GM23338 (cell line): ENCODE results near the gene CSTF1. TPM values are rescaled to one million over a fixed set of nuclear protein-coding genes. Genes with fewer than 3 reads are reported as not detected.

Experiments used
- ATAC-seq: fragments of 200-7000 bp; cut with Tn5 transposase; 3 replicates; pipeline ENCODE4 v1.9.1; 2020
- DNase-seq: peaks from one replicate; pipeline ENCODE4 v3.0.0-alpha.2; 2015; ENCODE audit warnings: low spot score
- H2AFZ ChIP-seq: fragments of 200-600 bp; sonication (generic); 2 replicates; pipeline ENCODE4 v1.8.0; 2016; ENCODE audit warnings: antibody characterized with exemption, mild to moderate bottlenecking, moderate library complexity
- H3F3A ChIP-seq: fragments of 200-600 bp; sonication (generic); replicated peaks from 2 replicates; pipeline ENCODE4 v1.8.0; 2017; ENCODE audit warnings: antibody characterized with exemption, mixed run types, low read depth
- H3K27ac ChIP-seq: fragments of 200-600 bp; sonication (generic); 2 replicates; pipeline ENCODE4 v1.6.1; 2016; ENCODE audit warnings: low read depth
- H3K27me3 ChIP-seq: fragments of 200-600 bp; sonication (generic); 2 replicates; pipeline ENCODE4 v1.8.0; 2016; ENCODE audit warnings: mild to moderate bottlenecking, mixed run types, moderate library complexity; ENCODE audit not compliant: insufficient read depth
- H3K36me3 ChIP-seq: fragments of 200-600 bp; sonication (generic); 2 replicates; pipeline ENCODE4 v1.8.0; 2016; ENCODE audit warnings: mild to moderate bottlenecking; ENCODE audit not compliant: insufficient read depth
- H3K4me1 ChIP-seq: fragments of 200-600 bp; sonication (generic); 2 replicates; pipeline ENCODE4 v1.8.0; 2016; ENCODE audit warnings: mild to moderate bottlenecking, moderate library complexity; ENCODE audit not compliant: insufficient read depth
- H3K4me2 ChIP-seq: fragments of 200-600 bp; sonication (generic); 2 replicates; pipeline ENCODE4 v1.7.1; 2017; ENCODE audit warnings: mixed run types
- H3K4me3 ChIP-seq: fragments of 200-600 bp; sonication (generic); 2 replicates; pipeline ENCODE4 v1.6.1; 2016; ENCODE audit warnings: mixed run types
- H3K79me2 ChIP-seq: fragments of 200-600 bp; sonication (generic); replicated peaks from 2 replicates; pipeline ENCODE4 v1.8.0; 2017; ENCODE audit warnings: mild to moderate bottlenecking; ENCODE audit not compliant: insufficient read depth
- H3K9me2 ChIP-seq: fragments of 200-600 bp; sonication (generic); 2 replicates; pipeline ENCODE4 v1.8.0; 2017; ENCODE audit not compliant: insufficient read depth
- H4K20me1 ChIP-seq: fragments of 200-600 bp; sonication (generic); replicated peaks from 2 replicates; pipeline ENCODE4 v1.8.0; 2017; ENCODE audit warnings: mild to moderate bottlenecking; ENCODE audit not compliant: insufficient read depth
- H3K27ac Mint-ChIP-seq: 2 replicates; pipeline ENCODE4 v1.8.0; 2020; ENCODE audit warnings: inconsistent platforms, mild to moderate bottlenecking, moderate library complexity, mixed read lengths
- H3K27me3 Mint-ChIP-seq: 3 replicates; pipeline ENCODE4 v1.8.0; 2022; ENCODE audit warnings: low read depth, mild to moderate bottlenecking, moderate library complexity, mixed read lengths, inconsistent platforms; ENCODE audit not compliant: insufficient read depth, poor library complexity
- H3K36me3 Mint-ChIP-seq: 3 replicates; pipeline ENCODE4 v1.8.0; 2021; ENCODE audit warnings: low read depth, mild to moderate bottlenecking, inconsistent platforms, moderate library complexity, mixed read lengths
- H3K4me1 Mint-ChIP-seq: 3 replicates; pipeline ENCODE4 v1.8.0; 2020; ENCODE audit warnings: mild to moderate bottlenecking, inconsistent platforms, mixed read lengths
- H3K4me3 Mint-ChIP-seq: 3 replicates; pipeline ENCODE4 v1.8.0; 2021; ENCODE audit warnings: moderate library complexity, mild to moderate bottlenecking, inconsistent platforms, mixed read lengths
- H3K9me3 Mint-ChIP-seq: 3 replicates; pipeline ENCODE4 v1.8.0; 2020; ENCODE audit warnings: moderate library complexity, mild to moderate bottlenecking, inconsistent platforms, mixed read lengths
- CTCF ChIP-seq, 2 experiments: fragments of 200-600 bp in 1 of 2; sonication (generic) in 1 of 2; conservative IDR thresholded peaks; 2 replicates each; pipeline versions ENCODE4 v1.5.1 to v1.6.1; 2016 to 2017; ENCODE audit warnings: antibody characterized with exemption in 2 of 2, low read depth in 2 of 2, mild to moderate bottlenecking in 2 of 2, moderate library complexity in 1 of 2
- ETS1 ChIP-seq: IDR thresholded peaks from 2 replicates; pipeline ENCODE4 v1.6.1; 2016; ENCODE audit warnings: antibody characterized with exemption
- EZH2 ChIP-seq: fragments of 200-600 bp; sonication (generic); IDR thresholded peaks from one replicate; pipeline ENCODE4 v1.8.0; 2017; ENCODE audit warnings: antibody characterized with exemption, mild to moderate bottlenecking, low read depth; ENCODE audit not compliant: unreplicated experiment
- JUNB ChIP-seq: IDR thresholded peaks from one replicate; pipeline ENCODE4 v1.6.1; 2016; ENCODE audit warnings: antibody characterized with exemption; ENCODE audit not compliant: unreplicated experiment
- NANOG ChIP-seq: IDR thresholded peaks from 2 replicates; pipeline ENCODE4 v1.6.1; 2016; ENCODE audit warnings: antibody characterized with exemption, borderline replicate concordance
- POLR2AphosphoS5 ChIP-seq: IDR thresholded peaks from 2 replicates; pipeline ENCODE4 v1.6.1; 2016; ENCODE audit warnings: antibody characterized with exemption, low read depth
- ZNF114 ChIP-seq: fragments of 250-450 bp; sonication (Bioruptor Pico); IDR thresholded peaks from 2 replicates; pipeline ENCODE4 v1.5.0; 2020; ENCODE audit warnings: mild to moderate bottlenecking, moderate library complexity
- ZNF331 ChIP-seq: fragments of 250-450 bp; sonication (Bioruptor Pico); IDR thresholded peaks from 2 replicates; pipeline ENCODE4 v1.5.0; 2020; ENCODE audit warnings: low read depth, mild to moderate bottlenecking, moderate library complexity
- ZNF462 ChIP-seq: fragments of 250-450 bp; sonication (Bioruptor Pico); IDR thresholded peaks from 2 replicates; pipeline ENCODE4 v1.5.0; 2020; ENCODE audit warnings: mild to moderate bottlenecking, moderate library complexity
- polyA plus RNA-seq: library from polyadenylated mRNA; unstranded; fragments of >200 nt; fragmentation: Nextera tagmentation; extraction: Ambion mirVana; gene quantifications from 2 replicates; pipeline ENCODE4 v1.2.1, GENCODE V29; 2016
- total RNA-seq: library from RNA; depleted of rRNA; stranded (reverse); fragments of >200 nt; shearing (Covaris generic); gene quantifications from 2 replicates; pipeline ENCODE4 v1.2.3, GENCODE V29; 2014

CSTF1 gene
- total and polyA plus RNA-seq, 2 experiments from 2014 or later, result 21.5 to 62.3 TPM

- Mint-ChIP-seq H3K27ac (no peak overlapping the region), H3K4me3 (no peak overlapping the region; the same call in 2 of the 3 replicates), H3K9me3 (no peaks in the 10 kb centered on the region; the same call in 2 of the 3 replicates), H3K27me3 (peaks cover 30% of the 10 kb centered on the region), H3K4me1 (peaks cover 16% of the 10 kb centered on the region), H3K36me3 (no peaks in the 10 kb centered on the region)
- no peak for TF ChIP-seq ZNF331 (CRISPR knock-in tag)
- no peak for TF ChIP-seq EZH2
- no peak for TF ChIP-seq JUNB
- TF ChIP-seq ZNF114 (CRISPR knock-in tag), result no peak
- TF ChIP-seq NANOG, result no peak
- no peak for TF ChIP-seq ETS1
- DNase-seq, result no peak
- Histone ChIP-seq H3K36me3 (no peaks in the 10 kb centered on the region), H3F3A (no peaks in the 10 kb centered on the region), H3K4me1 (peaks cover 16% of the 10 kb centered on the region), H3K9me2 (no peaks in the 10 kb centered on the region), H3K4me3 (no peak overlapping the region), H2AFZ (no peak overlapping the region), H3K4me2 (peak overlapping the region; percentile 50; the same call in 1 of the 2 replicates), H4K20me1 (no peaks in the 10 kb centered on the region), H3K79me2 (no peaks in the 10 kb centered on the region), H3K27ac (no peak overlapping the region), H3K27me3 (peaks cover 60% of the 10 kb centered on the region)
- ATAC-seq, result no peak
Measured at GRCh38 chr20:56348746-56349145, 43.7 kb upstream of the CSTF1 start.

GRCh38 chr20:56350842-56351241 is 41.6 kb upstream of the CSTF1 start:
- TF ChIP-seq CTCF (conservative IDR thresholded peaks at IDR 0.05; ENCODE audit: low read depth in 2 of 2) (no peak), POLR2AphosphoS5 (no peak), NANOG (no peak), ZNF462 (no peak)
- H3K27me3 Mint-ChIP-seq, result peaks cover 18% of the 10 kb centered on the region
- H3K27ac ChIP-seq, result no peak overlapping the region
- H3K4me3 ChIP-seq, result no peak overlapping the region
- ATAC-seq (no peak), DNase-seq (no peak)
- H3K9me2 ChIP-seq, result no peaks in the 10 kb centered on the region
- peaks cover 40% of the 10 kb centered on the region; the same call in 1 of the 2 replicates for H3K27me3 ChIP-seq
- no peaks in the 10 kb centered on the region for H3K9me3 Mint-ChIP-seq
- H3K27ac Mint-ChIP-seq, result no peak overlapping the region
- no peaks in the 10 kb centered on the region for H3K79me2 ChIP-seq
- no peaks in the 10 kb centered on the region for H3F3A ChIP-seq
- H2AFZ ChIP-seq, result no peak overlapping the region
- H3K36me3 ChIP-seq, result no peaks in the 10 kb centered on the region
- H4K20me1 ChIP-seq, result no peaks in the 10 kb centered on the region
- H3K36me3 Mint-ChIP-seq, result no peaks in the 10 kb centered on the region
- H3K4me2 ChIP-seq, result no peak overlapping the region
- peaks cover 16% of the 10 kb centered on the region for H3K4me1 Mint-ChIP-seq
- peaks cover 16% of the 10 kb centered on the region for H3K4me1 ChIP-seq
- H3K4me3 Mint-ChIP-seq, result no peak overlapping the region
